GM13976 (cell line): ENCODE measurements around the gene IGSF3.
"Not testable (repeated sequence)": the region's sequence is repeated elsewhere in the genome, so short reads cannot be mapped to it uniquely, and the experiment has no call there.

Experiments used
- DNase-seq: peaks from one replicate; pipeline ENCODE4 v3.0.0; 2012; ENCODE audit warnings: low spot score
- in situ Hi-C: fragments of 300-500 bp; cut with MboI; formaldehyde crosslinking; loops from one replicate; pipeline ENCODE4 v1.12.0; 2022; ENCODE audit warnings: low sequenced_read_pairs, mixed read lengths, inconsistent platforms; ENCODE audit not compliant: unreplicated experiment
- TF ChIP-seq, protein P1 (sequence below): IDR thresholded peaks from 2 replicates; pipeline ENCODE4 v1.5.1; 2012; ENCODE audit warnings: borderline replicate concordance, mild to moderate bottlenecking; ENCODE audit not compliant: insufficient read depth; ENCODE audit errors: extremely low read depth, missing control alignments, control extremely low read depth

IGSF3 gene

DNA sequence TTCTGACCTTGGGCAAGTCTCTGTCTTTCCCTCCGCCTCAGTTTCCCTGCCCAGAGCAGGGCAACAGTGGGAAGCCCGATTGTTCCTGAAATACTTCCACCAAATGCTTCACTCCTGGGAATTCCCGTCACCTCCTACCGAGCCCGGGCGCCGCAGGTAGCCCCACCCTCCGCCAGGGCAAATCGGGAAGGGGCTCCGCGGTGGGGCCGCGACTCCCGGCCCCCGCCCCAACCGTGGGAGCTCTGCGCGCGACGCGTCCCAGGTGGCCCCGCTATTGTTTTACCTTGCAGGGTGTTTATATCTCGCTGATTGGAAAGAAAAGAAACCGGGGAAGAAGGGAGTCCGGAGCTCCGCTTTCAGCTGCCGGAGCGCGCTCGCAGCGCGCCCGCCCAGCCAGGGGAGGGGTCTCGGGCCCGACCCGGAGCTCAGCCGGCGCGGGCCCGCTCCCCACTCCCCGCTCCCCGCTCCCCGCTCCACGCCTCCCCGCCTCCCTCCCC is 407 bp downstream of the IGSF3 start:
- TF ChIP-seq, protein P1, sequence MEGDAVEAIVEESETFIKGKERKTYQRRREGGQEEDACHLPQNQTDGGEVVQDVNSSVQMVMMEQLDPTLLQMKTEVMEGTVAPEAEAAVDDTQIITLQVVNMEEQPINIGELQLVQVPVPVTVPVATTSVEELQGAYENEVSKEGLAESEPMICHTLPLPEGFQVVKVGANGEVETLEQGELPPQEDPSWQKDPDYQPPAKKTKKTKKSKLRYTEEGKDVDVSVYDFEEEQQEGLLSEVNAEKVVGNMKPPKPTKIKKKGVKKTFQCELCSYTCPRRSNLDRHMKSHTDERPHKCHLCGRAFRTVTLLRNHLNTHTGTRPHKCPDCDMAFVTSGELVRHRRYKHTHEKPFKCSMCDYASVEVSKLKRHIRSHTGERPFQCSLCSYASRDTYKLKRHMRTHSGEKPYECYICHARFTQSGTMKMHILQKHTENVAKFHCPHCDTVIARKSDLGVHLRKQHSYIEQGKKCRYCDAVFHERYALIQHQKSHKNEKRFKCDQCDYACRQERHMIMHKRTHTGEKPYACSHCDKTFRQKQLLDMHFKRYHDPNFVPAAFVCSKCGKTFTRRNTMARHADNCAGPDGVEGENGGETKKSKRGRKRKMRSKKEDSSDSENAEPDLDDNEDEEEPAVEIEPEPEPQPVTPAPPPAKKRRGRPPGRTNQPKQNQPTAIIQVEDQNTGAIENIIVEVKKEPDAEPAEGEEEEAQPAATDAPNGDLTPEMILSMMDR: no peak
- DNase-seq: peak; percentile 56

DNA sequence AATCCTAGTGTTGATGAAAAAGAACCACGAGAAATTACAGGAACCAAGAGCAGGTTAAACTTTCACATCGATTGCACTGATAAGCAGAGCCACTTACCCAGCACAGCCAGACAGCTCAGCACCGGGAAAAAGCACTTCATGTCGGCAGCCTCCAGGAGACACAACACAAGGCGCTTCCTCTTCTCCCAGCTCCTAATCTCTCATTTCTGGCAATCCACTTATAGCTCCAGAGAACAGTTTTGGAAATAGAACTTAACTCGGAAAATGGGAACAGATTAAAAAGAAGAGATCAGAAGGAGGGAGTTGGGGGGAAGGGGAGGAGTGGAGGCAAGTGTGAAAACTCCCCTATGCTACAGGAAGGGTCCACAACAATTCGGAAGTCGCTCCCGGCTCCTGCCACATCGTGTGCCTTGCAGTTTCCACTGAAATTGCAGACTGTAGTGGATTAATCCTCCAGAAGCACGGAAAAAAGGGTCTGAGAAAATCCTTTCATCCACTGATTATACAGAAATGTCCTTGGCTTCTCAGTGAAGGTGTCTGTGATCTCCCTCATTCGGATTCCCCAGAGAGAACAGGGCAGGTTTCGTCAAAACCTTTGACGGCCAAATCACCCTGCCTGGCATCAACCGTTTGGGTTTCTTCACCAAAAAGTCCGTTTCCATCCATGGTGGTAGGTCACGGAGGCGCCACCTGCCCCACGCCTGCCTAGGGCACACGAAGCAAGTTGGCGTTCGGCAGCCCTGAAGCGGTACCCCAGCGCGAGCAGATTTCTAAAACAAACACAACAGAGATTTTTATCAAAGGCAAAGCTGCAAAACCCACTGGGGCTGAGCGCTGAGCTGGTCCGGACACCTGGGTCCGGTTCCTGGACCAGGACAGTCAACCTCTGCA is 1.1 kb downstream of the IGSF3 start:
- in situ Hi-C loops: no loop called here
- TF ChIP-seq, protein P1: no peak
- DNase-seq: peak; percentile 38

More for the DNA sequence above, 407 bp downstream of the IGSF3 start:
- in situ Hi-C loops: no loop called here

DNA sequence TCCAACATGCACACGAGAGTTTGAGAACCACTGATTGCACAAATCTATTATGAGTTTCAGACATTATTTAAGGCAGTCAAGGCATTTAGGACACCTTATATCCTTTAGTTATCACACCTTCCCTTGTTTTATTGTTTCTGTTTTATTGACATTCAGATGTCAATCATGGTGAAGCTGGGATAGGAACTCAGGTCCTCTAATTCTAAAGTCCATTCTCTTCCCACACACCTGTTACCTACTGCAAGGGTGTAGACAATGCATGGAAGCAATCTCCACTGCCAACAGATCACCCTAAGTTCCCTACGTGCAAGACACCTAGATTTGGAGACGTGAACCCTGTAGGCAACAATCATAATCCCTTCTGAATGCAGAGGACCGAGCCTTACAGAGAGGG is 2.6 kb downstream of the IGSF3 start:
- in situ Hi-C loops: no loop called here
- no peak for DNase-seq
- TF ChIP-seq, protein P1: no peak

DNA sequence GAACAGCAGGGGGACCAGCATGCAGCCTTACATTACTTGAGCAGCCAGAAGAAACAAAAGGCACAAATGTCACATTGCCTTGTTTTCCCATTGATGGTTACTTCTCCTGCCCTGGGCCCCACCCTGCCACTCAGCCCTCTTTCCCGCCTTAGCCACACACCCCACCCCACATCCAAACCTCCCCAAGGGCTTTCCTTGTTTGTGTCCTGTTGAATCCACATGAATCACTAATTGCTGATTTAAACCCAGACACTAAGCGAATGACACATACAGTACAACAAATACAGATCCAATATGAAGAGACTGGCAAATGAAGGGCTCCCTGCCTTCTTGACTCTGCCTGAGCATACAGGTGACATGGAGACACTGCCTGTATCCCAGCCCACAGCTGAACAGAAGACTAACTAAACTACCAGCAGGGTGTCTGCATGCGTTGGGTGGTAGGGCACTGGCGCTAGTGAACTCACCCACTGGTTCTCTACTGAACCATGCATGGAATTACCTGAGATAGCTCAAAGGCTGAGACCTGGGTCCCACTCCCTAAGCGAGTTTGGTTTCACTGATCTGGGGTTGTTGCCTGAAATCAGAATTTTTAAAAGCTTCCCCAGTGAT is 3.1 kb downstream of the IGSF3 start:
- TF ChIP-seq, protein P1: no peak
- DNase-seq: no peak
- in situ Hi-C loops: no loop called here

DNA sequence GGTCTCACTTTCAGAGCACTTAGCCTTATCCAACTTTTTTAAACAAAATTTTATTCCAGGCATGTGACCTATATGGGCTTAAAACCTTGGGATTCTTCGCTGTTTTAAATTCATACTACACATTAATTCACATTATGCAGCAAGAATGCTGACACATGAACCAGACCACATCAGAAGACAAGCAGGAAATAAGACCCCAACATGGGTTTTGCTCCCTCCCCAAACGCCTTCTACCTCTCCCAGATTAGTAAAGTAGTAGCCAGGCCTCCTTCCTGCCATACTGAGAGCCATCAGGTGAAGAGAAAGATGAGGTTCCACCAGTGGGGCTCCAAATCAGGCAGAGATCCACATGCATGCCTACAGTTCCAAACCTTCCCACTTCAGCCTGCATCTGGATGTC is 3.7 kb downstream of the IGSF3 start:
- in situ Hi-C loops: no loop called here
- TF ChIP-seq, protein P1: no peak
- DNase-seq: no peak

DNA sequence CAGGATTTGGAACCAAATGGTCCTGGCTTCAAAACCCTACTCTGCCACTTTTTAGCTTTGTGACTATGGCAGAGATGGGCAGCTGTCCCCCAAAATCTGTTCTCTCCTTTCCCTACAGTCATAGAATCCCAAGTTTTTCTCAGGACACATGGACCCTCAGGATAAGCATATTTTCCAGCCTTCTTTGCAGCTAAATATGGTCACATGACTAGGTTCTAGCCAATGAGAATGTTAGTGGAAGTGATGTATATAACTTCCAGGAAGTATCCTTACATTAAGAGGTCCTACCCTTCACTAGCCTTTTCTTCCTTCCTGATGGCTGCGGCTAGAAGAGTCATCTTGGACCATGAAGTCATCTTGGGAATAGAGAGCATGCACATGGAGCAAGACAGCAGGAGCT is 5.9 kb downstream of the IGSF3 start:
- no peak for DNase-seq
- in situ Hi-C loops: no loop called here
- TF ChIP-seq, protein P1: no peak

DNA sequence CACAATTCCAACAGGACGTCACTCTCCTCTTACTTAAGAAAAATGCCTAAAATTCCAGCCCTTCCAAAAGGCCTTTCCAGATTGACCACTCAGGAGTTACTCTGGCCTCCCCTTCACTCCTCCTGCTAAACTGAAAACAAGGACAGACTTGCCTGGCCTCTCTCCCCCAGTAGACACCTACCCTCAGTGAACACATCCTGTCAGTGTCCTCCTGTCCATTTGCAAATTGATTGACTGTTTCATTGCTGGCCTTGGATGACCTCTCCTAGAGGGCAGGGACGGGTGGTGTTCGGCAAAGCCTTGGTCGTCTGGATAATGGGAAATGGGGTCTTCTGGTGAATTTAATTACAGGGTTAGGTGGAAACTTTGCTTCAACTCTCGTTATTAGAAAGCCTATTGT is 8.9 kb downstream of the IGSF3 start:
- in situ Hi-C loops, DNase-seq: not testable (repeated sequence)

DNA sequence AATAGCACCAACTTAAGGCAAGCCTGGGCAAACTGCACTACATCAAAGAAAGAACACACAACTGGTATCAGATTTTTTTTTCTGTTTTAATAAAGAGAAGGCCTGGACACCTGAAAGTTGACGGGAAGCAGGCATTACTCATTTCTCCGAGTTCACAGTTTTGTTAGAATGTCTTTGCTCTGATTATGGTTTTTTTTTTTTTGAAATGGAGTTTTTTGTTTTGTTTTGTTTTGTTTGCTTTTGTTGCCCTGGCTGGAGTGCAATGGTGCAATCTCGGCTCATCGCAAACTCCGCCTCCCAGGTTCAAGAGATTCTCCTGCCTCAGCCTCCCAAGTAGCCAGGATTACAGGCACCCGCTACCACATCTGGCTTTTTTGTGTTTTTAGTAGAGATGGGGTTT is 9.7 kb downstream of the IGSF3 start:
- in situ Hi-C loops, DNase-seq: not testable (repeated sequence)
